GM18499 (cell line): ENCODE data around the gene UGT1A7.

Experiments
- ATAC-seq: cut with Tn5 transposase; IDR thresholded peaks from one replicate; pipeline ENCODE4 v1.9.1; 2021; ENCODE audit warnings: moderate number of reproducible peaks; ENCODE audit not compliant: insufficient read depth, unreplicated experiment

The UGT1A7 gene

GRCh38 chr2:233756429-233757081, 74.9 kb downstream of the UGT1A7 start:
- no peak for ATAC-seq

GRCh38 chr2:233758141-233758540, 76.4 kb downstream of the UGT1A7 start:
- no peak for ATAC-seq

- ATAC-seq = no peak
These were observed 77.1 kb downstream of the UGT1A7 start for GRCh38 chr2:233758849-233759248.

- no peak for ATAC-seq
These were observed 78.3 kb downstream of the UGT1A7 start, which contains the start of gene UGT1A1 for GRCh38 chr2:233760043-233760442. TSS of gene UGT1A1 (plus strand) at chr2:233760270. CDS start at chr2:233760288, 18 bp downstream.

GRCh38 chr2:233761040-233761769, 79.5 kb downstream of the UGT1A7 start:
- ATAC-seq = no peak

- no peak for ATAC-seq
These were observed 82.6 kb downstream of the UGT1A7 start for GRCh38 chr2:233764264-233764663.

GRCh38 chr2:233764761-233765160, 83.1 kb downstream of the UGT1A7 start:
- ATAC-seq = no peak

GRCh38 chr2:233766416-233766815, 84.7 kb downstream of the UGT1A7 start:
- no peak for ATAC-seq

GRCh38 chr2:233768076-233768475, 86.4 kb downstream of the UGT1A7 start:
- ATAC-seq = no peak

- ATAC-seq = no peak
These were observed 87.6 kb downstream of the UGT1A7 start for GRCh38 chr2:233769260-233769659.

- ATAC-seq = no peak
These were observed 90.5 kb downstream of the UGT1A7 start for GRCh38 chr2:233772153-233772552.

- ATAC-seq = no peak
These were observed 90.9 kb downstream of the UGT1A7 start for GRCh38 chr2:233772583-233772982.

- no peak for ATAC-seq
These were observed 92.2 kb downstream of the UGT1A7 start for GRCh38 chr2:233773854-233774253.

- ATAC-seq = no peak
These were observed 93.7 kb downstream of the UGT1A7 start for GRCh38 chr2:233775414-233775813.

- no peak for ATAC-seq
These were observed 96.3 kb downstream of the UGT1A7 start, which contains the start of gene MROH2A for GRCh38 chr2:233778030-233778429. TSS of gene MROH2A (plus strand) at chr2:233778330. CDS start at chr2:233779359, 1,029 bp downstream.

GRCh38 chr2:233779722-233780121, 98.0 kb downstream of the UGT1A7 start:
- no peak for ATAC-seq

GRCh38 chr2:233780771-233781170, 99.1 kb downstream of the UGT1A7 start:
- ATAC-seq = no peak

GRCh38 chr2:233789554-233789953, 107.9 kb downstream of the UGT1A7 start:
- no peak for ATAC-seq

GRCh38 chr2:233791151-233791882, 109.6 kb downstream of the UGT1A7 start:
- ATAC-seq = no peak

GRCh38 chr2:233791883-233792329, 110.2 kb downstream of the UGT1A7 start:
- no peak for ATAC-seq

- ATAC-seq = no peak
These were observed 111.0 kb downstream of the UGT1A7 start for GRCh38 chr2:233792720-233793119.
